Stimulated activated memory B cell treated with anti-CD40 and anti-IgM and Interleukin-4, amounts not matched to agents 10 μg/mL and 1 μg/mL and 100 μg/mL, for 72 hours (primary cell): ENCODE data around the gene HIGD2B.
"Not testable (repeated sequence)": the region's sequence is repeated elsewhere in the genome, so short reads cannot be mapped to it uniquely, and the experiment has no call there.

Experiments used
- ATAC-seq: fragments of 150-1000 bp; cut with Tn5 transposase; 2 replicates; pipeline ENCODE4 v1.10.0; 2021
- H3K27ac Mint-ChIP-seq: one replicate; pipeline ENCODE4 v1.8.0; 2022; ENCODE audit warnings: mild to moderate bottlenecking, mixed read lengths
- H3K27me3 Mint-ChIP-seq: one replicate; pipeline ENCODE4 v1.8.0; 2022; ENCODE audit warnings: mixed read lengths
- H3K36me3 Mint-ChIP-seq: one replicate; pipeline ENCODE4 v1.8.0; 2022; ENCODE audit warnings: mixed read lengths
- H3K4me1 Mint-ChIP-seq: one replicate; pipeline ENCODE4 v1.8.0; 2022; ENCODE audit warnings: mixed read lengths
- H3K4me3 Mint-ChIP-seq: one replicate; pipeline ENCODE4 v1.8.0; 2022; ENCODE audit warnings: mild to moderate bottlenecking, moderate library complexity, mixed read lengths
- H3K9me3 Mint-ChIP-seq: one replicate; pipeline ENCODE4 v1.8.0; 2022; ENCODE audit warnings: mixed read lengths

Gene HIGD2B

GRCh38 chr15:72700076-72700475 lies 14.1 kb upstream of the HIGD2B start:
- H3K9me3 Mint-ChIP-seq: no peaks in the 10 kb centered on the region
- peaks cover 4% of the 10 kb centered on the region for H3K4me1 Mint-ChIP-seq
- H3K36me3 Mint-ChIP-seq: peaks cover 12% of the 10 kb centered on the region
- H3K27ac Mint-ChIP-seq: no peak overlapping the region
- H3K4me3 Mint-ChIP-seq: no peak overlapping the region
- H3K27me3 Mint-ChIP-seq: no peaks in the 10 kb centered on the region
- ATAC-seq: no peak

- Mint-ChIP-seq H3K4me3 (no peak overlapping the region), H3K27ac (no peak overlapping the region), H3K27me3 (no peaks in the 10 kb centered on the region), H3K9me3 (no peaks in the 10 kb centered on the region), H3K36me3 (peaks cover 12% of the 10 kb centered on the region), H3K4me1 (peaks cover 9% of the 10 kb centered on the region)
- ATAC-seq: no peak
Measured at GRCh38 chr15:72698938-72699337, 13.0 kb upstream of the HIGD2B start.

- no peaks in the 10 kb centered on the region for H3K27me3 Mint-ChIP-seq
- no peaks in the 10 kb centered on the region for H3K9me3 Mint-ChIP-seq
- H3K4me1 Mint-ChIP-seq: peaks cover 17% of the 10 kb centered on the region
- no peak overlapping the region for H3K4me3 Mint-ChIP-seq
- ATAC-seq: no peak
- H3K27ac Mint-ChIP-seq: no peak overlapping the region
- H3K36me3 Mint-ChIP-seq: peaks cover 5% of the 10 kb centered on the region
Measured at GRCh38 chr15:72690938-72691337, 5.0 kb upstream of the HIGD2B start.

GRCh38 chr15:72688697-72689096 lies 2.7 kb upstream of the HIGD2B start:
- no peak for ATAC-seq
- peaks cover 12% of the 10 kb centered on the region for H3K4me1 Mint-ChIP-seq
- H3K27me3 Mint-ChIP-seq: no peaks in the 10 kb centered on the region
- H3K9me3 Mint-ChIP-seq: no peaks in the 10 kb centered on the region
- no peaks in the 10 kb centered on the region for H3K36me3 Mint-ChIP-seq
- H3K27ac Mint-ChIP-seq: no peak overlapping the region
- no peak overlapping the region for H3K4me3 Mint-ChIP-seq

GRCh38 chr15:72685301-72685924 lies 569 bp downstream of the HIGD2B start:
- peaks cover 12% of the 10 kb centered on the region for H3K4me1 Mint-ChIP-seq
- H3K36me3 Mint-ChIP-seq: no peaks in the 10 kb centered on the region
- no peaks in the 10 kb centered on the region for H3K27me3 Mint-ChIP-seq
- ATAC-seq: no peak
- no peaks in the 10 kb centered on the region for H3K9me3 Mint-ChIP-seq
- H3K27ac Mint-ChIP-seq: peak overlapping the region; percentile 93
- H3K4me3 Mint-ChIP-seq: peak overlapping the region; percentile 91

GRCh38 chr15:72682772-72683171 lies 3.2 kb downstream of the HIGD2B start:
- H3K9me3 Mint-ChIP-seq: no peaks in the 10 kb centered on the region
- no peak overlapping the region for H3K27ac Mint-ChIP-seq
- peaks cover 9% of the 10 kb centered on the region for H3K27me3 Mint-ChIP-seq
- no peaks in the 10 kb centered on the region for H3K36me3 Mint-ChIP-seq
- H3K4me1 Mint-ChIP-seq: peaks cover 12% of the 10 kb centered on the region
- H3K4me3 Mint-ChIP-seq: no peak overlapping the region
- no peak for ATAC-seq

- H3K27ac Mint-ChIP-seq: no peak overlapping the region
- H3K4me3 Mint-ChIP-seq: no peak overlapping the region
- H3K4me1 Mint-ChIP-seq: peaks cover 7% of the 10 kb centered on the region
- peak; percentile 49 for ATAC-seq
- H3K36me3 Mint-ChIP-seq: no peaks in the 10 kb centered on the region
- peaks cover 19% of the 10 kb centered on the region for H3K27me3 Mint-ChIP-seq
- no peaks in the 10 kb centered on the region for H3K9me3 Mint-ChIP-seq
Measured at GRCh38 chr15:72680931-72681330, 5.1 kb downstream of the HIGD2B start.

GRCh38 chr15:72676838-72677237 lies 9.1 kb downstream of the HIGD2B start:
- peaks cover 47% of the 10 kb centered on the region for H3K27me3 Mint-ChIP-seq
- no peak for ATAC-seq
- H3K4me1 Mint-ChIP-seq: no peaks in the 10 kb centered on the region

GRCh38 chr15:72671525-72671924 lies 14.5 kb downstream of the HIGD2B start:
- Mint-ChIP-seq H3K27me3 (peaks cover 39% of the 10 kb centered on the region), H3K36me3 (no peaks in the 10 kb centered on the region), H3K4me1 (peaks cover 10% of the 10 kb centered on the region), H3K9me3 (no peaks in the 10 kb centered on the region), H3K4me3 (no peak overlapping the region), H3K27ac (no peak overlapping the region)
- ATAC-seq: no peak

More at GRCh38 chr15:72676838-72677237, 9.1 kb downstream of the HIGD2B start:
- Mint-ChIP-seq H3K36me3 (no peaks in the 10 kb centered on the region), H3K27ac (no peak overlapping the region), H3K4me3 (no peak overlapping the region), H3K9me3 (no peaks in the 10 kb centered on the region)

GRCh38 chr15:72670656-72671352 lies 15.2 kb downstream of the HIGD2B start:
- H3K4me1 Mint-ChIP-seq, H3K9me3 Mint-ChIP-seq, H3K36me3 Mint-ChIP-seq: not testable (repeated sequence)
- H3K27ac Mint-ChIP-seq: peak overlapping the region; percentile 59
- H3K4me3 Mint-ChIP-seq: peak overlapping the region; percentile 84
- ATAC-seq: peak; percentile 96
- H3K27me3 Mint-ChIP-seq: peaks cover 35% of the 10 kb centered on the region

GRCh38 chr15:72669803-72670202 lies 16.2 kb downstream of the HIGD2B start:
- peaks cover 25% of the 10 kb centered on the region for H3K27me3 Mint-ChIP-seq
- H3K9me3 Mint-ChIP-seq, H3K4me1 Mint-ChIP-seq, H3K4me3 Mint-ChIP-seq, H3K36me3 Mint-ChIP-seq, H3K27ac Mint-ChIP-seq: not testable (repeated sequence)
- ATAC-seq: peak; percentile 55

GRCh38 chr15:72665706-72666105 lies 20.3 kb downstream of the HIGD2B start:
- not testable (repeated sequence) for H3K4me3 Mint-ChIP-seq, H3K9me3 Mint-ChIP-seq, H3K4me1 Mint-ChIP-seq, H3K27me3 Mint-ChIP-seq, H3K27ac Mint-ChIP-seq, ATAC-seq, H3K36me3 Mint-ChIP-seq

GRCh38 chr15:72663931-72664330 lies 22.1 kb downstream of the HIGD2B start:
- H3K4me1 Mint-ChIP-seq, H3K4me3 Mint-ChIP-seq, H3K9me3 Mint-ChIP-seq, H3K36me3 Mint-ChIP-seq, ATAC-seq, H3K27me3 Mint-ChIP-seq, H3K27ac Mint-ChIP-seq: not testable (repeated sequence)

GRCh38 chr15:72661081-72661480 lies 24.9 kb downstream of the HIGD2B start:
- ATAC-seq, H3K27me3 Mint-ChIP-seq, H3K27ac Mint-ChIP-seq, H3K9me3 Mint-ChIP-seq, H3K4me3 Mint-ChIP-seq, H3K36me3 Mint-ChIP-seq, H3K4me1 Mint-ChIP-seq: not testable (repeated sequence)

GRCh38 chr15:72656014-72656413 lies 30.0 kb downstream of the HIGD2B start:
- not testable (repeated sequence) for H3K4me3 Mint-ChIP-seq, ATAC-seq, H3K4me1 Mint-ChIP-seq, H3K9me3 Mint-ChIP-seq, H3K36me3 Mint-ChIP-seq, H3K27me3 Mint-ChIP-seq, H3K27ac Mint-ChIP-seq

GRCh38 chr15:72654397-72654796 lies 31.6 kb downstream of the HIGD2B start, which contains the start of gene GOLGA6B:
Gene GOLGA6B (plus strand): TSS chr15:72654697. CDS start chr15:72654738, 41 bp downstream.
- H3K4me3 Mint-ChIP-seq, H3K36me3 Mint-ChIP-seq, H3K9me3 Mint-ChIP-seq, H3K27me3 Mint-ChIP-seq, H3K4me1 Mint-ChIP-seq, H3K27ac Mint-ChIP-seq, ATAC-seq: not testable (repeated sequence)
